T-helper 1 cell treated with Interleukin-12 subunit alpha and Interleukin-12 subunit beta and Interleukin-4 antibody, amounts not matched to agents 30 μg/mL and 1 μg/mL, for 36 hours (primary cell): ENCODE measurements around the gene CCND3.
"Not testable (repeated sequence)": the region's sequence is repeated elsewhere in the genome, so short reads cannot be mapped to it uniquely, and the experiment has no call there.

ENCODE experiments used
- H3K27ac Mint-ChIP-seq: one replicate; pipeline ENCODE4 v1.8.0; 2021; ENCODE audit warnings: mild to moderate bottlenecking, mixed read lengths
- H3K27me3 Mint-ChIP-seq: one replicate; pipeline ENCODE4 v1.8.0; 2021; ENCODE audit warnings: low read depth, mixed read lengths
- H3K36me3 Mint-ChIP-seq: one replicate; pipeline ENCODE4 v1.8.0; 2021; ENCODE audit warnings: low read depth, mixed read lengths
- H3K4me1 Mint-ChIP-seq: one replicate; pipeline ENCODE4 v1.8.0; 2021; ENCODE audit warnings: low read depth, mixed read lengths
- H3K4me3 Mint-ChIP-seq: one replicate; pipeline ENCODE4 v1.8.0; 2021; ENCODE audit warnings: mild to moderate bottlenecking, moderate library complexity, mixed read lengths
- H3K9me3 Mint-ChIP-seq: one replicate; pipeline ENCODE4 v1.8.0; 2021; ENCODE audit warnings: mixed read lengths

CCND3 gene

GRCh38 chr6:41963371-41963770 lies 21.8 kb upstream of the CCND3 start:
- no peak overlapping the region for H3K27ac Mint-ChIP-seq
- no peaks in the 10 kb centered on the region for H3K27me3 Mint-ChIP-seq
- H3K36me3 Mint-ChIP-seq, result peaks cover 20% of the 10 kb centered on the region
- peaks cover 8% of the 10 kb centered on the region for H3K9me3 Mint-ChIP-seq
- H3K4me1 Mint-ChIP-seq, result peaks cover 37% of the 10 kb centered on the region
- H3K4me3 Mint-ChIP-seq, result no peak overlapping the region

- Mint-ChIP-seq H3K27me3 (no peaks in the 10 kb centered on the region), H3K9me3 (peaks cover 9% of the 10 kb centered on the region), H3K36me3 (peaks cover 20% of the 10 kb centered on the region), H3K4me1 (peaks cover 33% of the 10 kb centered on the region), H3K4me3 (no peak overlapping the region), H3K27ac (no peak overlapping the region)
Observed at GRCh38 chr6:41960028-41960427, 18.4 kb upstream of the CCND3 start.

GRCh38 chr6:41958022-41958856 lies 16.6 kb upstream of the CCND3 start:
- H3K4me3 Mint-ChIP-seq, result peak overlapping the region; percentile 22
- H3K4me1 Mint-ChIP-seq, result peaks cover 23% of the 10 kb centered on the region
- H3K27me3 Mint-ChIP-seq, result no peaks in the 10 kb centered on the region
- H3K36me3 Mint-ChIP-seq, result peaks cover 15% of the 10 kb centered on the region
- peaks cover 9% of the 10 kb centered on the region for H3K9me3 Mint-ChIP-seq
- peak overlapping the region; percentile 71 for H3K27ac Mint-ChIP-seq

GRCh38 chr6:41957117-41957516 lies 15.5 kb upstream of the CCND3 start:
- H3K27me3 Mint-ChIP-seq, result no peaks in the 10 kb centered on the region
- H3K4me1 Mint-ChIP-seq, result peaks cover 20% of the 10 kb centered on the region
- no peak overlapping the region for H3K27ac Mint-ChIP-seq
- H3K9me3 Mint-ChIP-seq, result peaks cover 9% of the 10 kb centered on the region
- H3K36me3 Mint-ChIP-seq, result peaks cover 13% of the 10 kb centered on the region
- H3K4me3 Mint-ChIP-seq, result no peak overlapping the region

- Mint-ChIP-seq H3K36me3 (peaks cover 10% of the 10 kb centered on the region), H3K27ac (no peak overlapping the region), H3K9me3 (peaks cover 9% of the 10 kb centered on the region), H3K27me3 (no peaks in the 10 kb centered on the region), H3K4me1 (peaks cover 12% of the 10 kb centered on the region), H3K4me3 (no peak overlapping the region)
Observed at GRCh38 chr6:41955412-41955811, 13.8 kb upstream of the CCND3 start.

GRCh38 chr6:41954668-41955067 lies 13.1 kb upstream of the CCND3 start:
- H3K27me3 Mint-ChIP-seq, result no peaks in the 10 kb centered on the region
- peaks cover 17% of the 10 kb centered on the region for H3K4me1 Mint-ChIP-seq
- H3K36me3 Mint-ChIP-seq, result peaks cover 10% of the 10 kb centered on the region
- H3K27ac Mint-ChIP-seq, result no peak overlapping the region
- no peak overlapping the region for H3K4me3 Mint-ChIP-seq
- H3K9me3 Mint-ChIP-seq, result peaks cover 9% of the 10 kb centered on the region

- Mint-ChIP-seq H3K9me3 (no peaks in the 10 kb centered on the region), H3K27me3 (no peaks in the 10 kb centered on the region), H3K27ac (no peak overlapping the region), H3K36me3 (peaks cover 13% of the 10 kb centered on the region), H3K4me1 (peaks cover 16% of the 10 kb centered on the region), H3K4me3 (no peak overlapping the region)
Observed at GRCh38 chr6:41947581-41948220, 6.1 kb upstream of the CCND3 start.

GRCh38 chr6:41943456-41943855 lies 1.8 kb upstream of the CCND3 start:
- H3K4me3 Mint-ChIP-seq, result no peak overlapping the region
- peaks cover 34% of the 10 kb centered on the region for H3K36me3 Mint-ChIP-seq
- peaks cover 37% of the 10 kb centered on the region for H3K4me1 Mint-ChIP-seq
- H3K27me3 Mint-ChIP-seq, result no peaks in the 10 kb centered on the region
- no peaks in the 10 kb centered on the region for H3K9me3 Mint-ChIP-seq
- no peak overlapping the region for H3K27ac Mint-ChIP-seq

- H3K9me3 Mint-ChIP-seq, H3K27me3 Mint-ChIP-seq: not testable (repeated sequence)
- Mint-ChIP-seq H3K4me1 (peaks cover 40% of the 10 kb centered on the region), H3K27ac (peak overlapping the region; percentile 93), H3K4me3 (peak overlapping the region; percentile 86), H3K36me3 (peaks cover 38% of the 10 kb centered on the region)
Observed at GRCh38 chr6:41942882-41943281, 1.3 kb upstream of the CCND3 start.

GRCh38 chr6:41942067-41942851 lies 651 bp upstream of the CCND3 start:
- H3K4me1 Mint-ChIP-seq, result peaks cover 40% of the 10 kb centered on the region

GRCh38 chr6:41940759-41941279 lies 789 bp downstream of the CCND3 start:
- Mint-ChIP-seq H3K36me3 (peaks cover 50% of the 10 kb centered on the region), H3K4me1 (peaks cover 49% of the 10 kb centered on the region), H3K27ac (peak overlapping the region; percentile 89), H3K9me3 (no peaks in the 10 kb centered on the region), H3K4me3 (peak overlapping the region; percentile 100), H3K27me3 (no peaks in the 10 kb centered on the region)

More at GRCh38 chr6:41942067-41942851, 651 bp upstream of the CCND3 start:
- Mint-ChIP-seq H3K27me3 (no peaks in the 10 kb centered on the region), H3K36me3 (peaks cover 38% of the 10 kb centered on the region), H3K27ac (peak overlapping the region; percentile 93), H3K9me3 (no peaks in the 10 kb centered on the region), H3K4me3 (peak overlapping the region; percentile 86)

- no peaks in the 10 kb centered on the region for H3K9me3 Mint-ChIP-seq
- H3K36me3 Mint-ChIP-seq, result peaks cover 57% of the 10 kb centered on the region
Observed at GRCh38 chr6:41939848-41940758, 1.5 kb downstream of the CCND3 start.

GRCh38 chr6:41939176-41939847 lies 2.3 kb downstream of the CCND3 start:
- Mint-ChIP-seq H3K27ac (peak overlapping the region; percentile 89), H3K4me1 (peaks cover 63% of the 10 kb centered on the region), H3K9me3 (no peaks in the 10 kb centered on the region), H3K27me3 (no peaks in the 10 kb centered on the region), H3K4me3 (peak overlapping the region; percentile 100), H3K36me3 (peaks cover 65% of the 10 kb centered on the region)

More at GRCh38 chr6:41939848-41940758, 1.5 kb downstream of the CCND3 start:
- H3K4me1 Mint-ChIP-seq, result peaks cover 56% of the 10 kb centered on the region
- H3K27me3 Mint-ChIP-seq, result no peaks in the 10 kb centered on the region
- peak overlapping the region; percentile 89 for H3K27ac Mint-ChIP-seq
- peak overlapping the region; percentile 100 for H3K4me3 Mint-ChIP-seq
